HepG2 (cell line): Measurements from ENCODE around the gene ARHGEF16. TPM values are rescaled to one million over a fixed set of nuclear protein-coding genes. Genes with fewer than 3 reads are reported as not detected.

Experiments
- DR1 ChIP-seq: sonication (generic); formaldehyde crosslinking; IDR thresholded peaks from 2 replicates; pipeline ENCODE4 v1.8.0; 2021; ENCODE audit warnings: mild to moderate bottlenecking, missing genetic modification reagents, inconsistent platforms
- GTF2F1 ChIP-seq: fragments of 150-350 bp; IDR thresholded peaks from 2 replicates; pipeline ENCODE4 v1.6.1; 2014; ENCODE audit warnings: low read length
- KLF11 ChIP-seq: IDR thresholded peaks from 2 replicates; pipeline ENCODE4 v1.6.1; 2016; ENCODE audit warnings: missing compliant biosample characterization
- RELA ChIP-seq: sonication (generic); formaldehyde crosslinking; IDR thresholded peaks from 2 replicates; pipeline ENCODE4 v1.4.0; 2020; ENCODE audit warnings: missing genetic modification reagents
- SMAD3 ChIP-seq: sonication (generic); formaldehyde crosslinking; IDR thresholded peaks from 2 replicates; pipeline ENCODE4 v1.4.0; 2020; ENCODE audit warnings: missing genetic modification reagents
- U2AF1 ChIP-seq: fragments of 200-400 bp; formaldehyde crosslinking; optimal IDR thresholded peaks from 2 replicates; pipeline ENCODE3; 2017; ENCODE audit warnings: mild to moderate bottlenecking, low read depth, low read length
- ZNF10 ChIP-seq: sonication (generic); formaldehyde crosslinking; IDR thresholded peaks from 2 replicates; pipeline ENCODE4 v1.4.0; 2020; ENCODE audit warnings: mild to moderate bottlenecking, low read depth, missing genetic modification reagents, borderline replicate concordance
- ZNF234 ChIP-seq: sonication (generic); formaldehyde crosslinking; conservative IDR thresholded peaks from 2 replicates; pipeline ENCODE4 v1.5.1; 2020; ENCODE audit warnings: mild to moderate bottlenecking, missing genetic modification reagents
- ZNF761 ChIP-seq: sonication (generic); formaldehyde crosslinking; conservative IDR thresholded peaks from 2 replicates; pipeline ENCODE4 v1.4.0; 2020; ENCODE audit warnings: mild to moderate bottlenecking, missing genetic modification reagents
- polyA plus RNA-seq, 8 experiments: library from polyadenylated mRNA; depleted of rRNA in 3 of 8; stranded (reverse) in 7 of 8; unstranded in 1 of 8; fragments of >200 nt; fragmentation: Illumina TruSeq in 4 of 8; extraction: Trizol in 4 of 8; gene quantifications; 2 replicates each; pipeline versions ENCODE4 v1.2.1 to v1.2.3, GENCODE V29; 2011 to 2016; ENCODE audit warnings: low read depth in 4 of 8, missing spikeins in 1 of 8, mixed read lengths in 1 of 8; ENCODE audit not compliant: insufficient read depth in 1 of 8
- total RNA-seq, 5 experiments: library from RNA; depleted of rRNA; stranded (reverse); fragments of >200 nt; fragmentation: Illumina TruSeq; extraction: Trizol; gene quantifications; 2 replicates each; pipeline ENCODE4 v1.2.3, GENCODE V29; 2016; ENCODE audit warnings: low read depth in 1 of 5
- TF ChIP-seq, protein P1 (sequence below): sonication (generic); formaldehyde crosslinking; IDR thresholded peaks from 2 replicates; pipeline ENCODE4 v1.4.0; 2020; ENCODE audit warnings: mild to moderate bottlenecking, missing genetic modification reagents, borderline replicate concordance
- TF ChIP-seq, protein P2 (sequence below): IDR thresholded peaks from 2 replicates; pipeline ENCODE4 v1.6.1; 2016; ENCODE audit warnings: missing compliant biosample characterization, missing genetic modification reagents, borderline replicate concordance
- TF ChIP-seq, protein P3 (sequence below): sonication (generic); formaldehyde crosslinking; IDR thresholded peaks from 2 replicates; pipeline ENCODE4 v1.4.0; 2020; ENCODE audit warnings: missing genetic modification reagents
- TF ChIP-seq, protein P4 (sequence below): sonication (generic); formaldehyde crosslinking; IDR thresholded peaks from 2 replicates; pipeline ENCODE4 v1.5.0; 2020; ENCODE audit warnings: missing genetic modification reagents
- TF ChIP-seq, protein P5 (sequence below): sonication (generic); formaldehyde crosslinking; IDR thresholded peaks from 2 replicates; pipeline ENCODE4 v1.5.1; 2020; ENCODE audit warnings: missing genetic modification reagents, mild to moderate bottlenecking, borderline replicate concordance
- TF ChIP-seq, protein P6 (sequence below): sonication (generic); formaldehyde crosslinking; IDR thresholded peaks from 2 replicates; pipeline ENCODE4 v1.8.0; 2022; ENCODE audit warnings: mild to moderate bottlenecking, missing genetic modification reagents, borderline replicate concordance
- TF ChIP-seq, protein P7 (sequence below): sonication (generic); formaldehyde crosslinking; IDR thresholded peaks from 2 replicates; pipeline ENCODE4 v1.8.0; 2022; ENCODE audit warnings: missing genetic modification reagents, mild to moderate bottlenecking, inconsistent platforms, borderline replicate concordance

The ARHGEF16 gene
- total and polyA plus RNA-seq, 2 of the 13 experiments (the other 11 are each of a cell fraction or from before 2014, with no cell fraction given): 20.3 to 39.9 TPM

DNA sequence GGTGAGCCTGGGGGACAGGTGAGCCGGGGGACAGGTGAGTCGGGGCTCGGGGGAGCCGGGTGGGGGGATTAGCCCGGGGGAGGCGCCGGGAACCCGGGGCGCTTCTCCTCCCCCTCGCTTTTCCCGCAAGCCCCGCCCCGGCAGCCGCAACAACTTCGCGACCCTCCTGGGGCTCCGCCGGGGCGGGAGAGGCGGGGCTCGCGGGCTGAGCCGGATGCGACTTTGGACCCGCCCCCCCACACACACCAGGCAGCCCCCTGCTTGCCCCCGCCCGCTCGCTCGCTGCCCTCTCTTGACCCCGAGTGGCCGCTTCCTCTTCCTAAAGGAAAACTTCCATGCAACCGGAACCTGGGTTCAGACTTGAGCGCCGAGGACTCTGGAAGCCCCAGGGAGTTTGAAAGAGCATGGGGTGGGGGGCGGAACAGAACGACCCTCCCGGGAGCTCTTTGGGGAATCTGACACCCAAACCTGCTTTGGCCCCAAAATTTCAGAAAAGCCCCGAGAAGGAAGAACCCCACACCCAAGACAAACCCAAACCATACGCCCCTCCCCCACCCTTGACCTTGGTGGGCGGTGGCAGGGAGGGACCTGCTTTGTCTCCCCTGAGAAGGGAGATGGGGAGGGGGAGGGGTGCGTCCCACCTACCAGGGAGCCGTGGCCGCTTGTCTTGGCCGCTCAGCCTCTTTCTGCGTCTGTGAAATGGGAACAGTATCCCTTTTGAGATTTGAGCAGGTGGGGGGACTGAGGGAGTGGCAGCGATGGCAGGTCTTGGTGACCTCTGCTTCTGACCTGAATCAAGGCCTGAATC is 550 bp downstream of the ARHGEF16 start (continued):
- TF ChIP-seq, protein P1, sequence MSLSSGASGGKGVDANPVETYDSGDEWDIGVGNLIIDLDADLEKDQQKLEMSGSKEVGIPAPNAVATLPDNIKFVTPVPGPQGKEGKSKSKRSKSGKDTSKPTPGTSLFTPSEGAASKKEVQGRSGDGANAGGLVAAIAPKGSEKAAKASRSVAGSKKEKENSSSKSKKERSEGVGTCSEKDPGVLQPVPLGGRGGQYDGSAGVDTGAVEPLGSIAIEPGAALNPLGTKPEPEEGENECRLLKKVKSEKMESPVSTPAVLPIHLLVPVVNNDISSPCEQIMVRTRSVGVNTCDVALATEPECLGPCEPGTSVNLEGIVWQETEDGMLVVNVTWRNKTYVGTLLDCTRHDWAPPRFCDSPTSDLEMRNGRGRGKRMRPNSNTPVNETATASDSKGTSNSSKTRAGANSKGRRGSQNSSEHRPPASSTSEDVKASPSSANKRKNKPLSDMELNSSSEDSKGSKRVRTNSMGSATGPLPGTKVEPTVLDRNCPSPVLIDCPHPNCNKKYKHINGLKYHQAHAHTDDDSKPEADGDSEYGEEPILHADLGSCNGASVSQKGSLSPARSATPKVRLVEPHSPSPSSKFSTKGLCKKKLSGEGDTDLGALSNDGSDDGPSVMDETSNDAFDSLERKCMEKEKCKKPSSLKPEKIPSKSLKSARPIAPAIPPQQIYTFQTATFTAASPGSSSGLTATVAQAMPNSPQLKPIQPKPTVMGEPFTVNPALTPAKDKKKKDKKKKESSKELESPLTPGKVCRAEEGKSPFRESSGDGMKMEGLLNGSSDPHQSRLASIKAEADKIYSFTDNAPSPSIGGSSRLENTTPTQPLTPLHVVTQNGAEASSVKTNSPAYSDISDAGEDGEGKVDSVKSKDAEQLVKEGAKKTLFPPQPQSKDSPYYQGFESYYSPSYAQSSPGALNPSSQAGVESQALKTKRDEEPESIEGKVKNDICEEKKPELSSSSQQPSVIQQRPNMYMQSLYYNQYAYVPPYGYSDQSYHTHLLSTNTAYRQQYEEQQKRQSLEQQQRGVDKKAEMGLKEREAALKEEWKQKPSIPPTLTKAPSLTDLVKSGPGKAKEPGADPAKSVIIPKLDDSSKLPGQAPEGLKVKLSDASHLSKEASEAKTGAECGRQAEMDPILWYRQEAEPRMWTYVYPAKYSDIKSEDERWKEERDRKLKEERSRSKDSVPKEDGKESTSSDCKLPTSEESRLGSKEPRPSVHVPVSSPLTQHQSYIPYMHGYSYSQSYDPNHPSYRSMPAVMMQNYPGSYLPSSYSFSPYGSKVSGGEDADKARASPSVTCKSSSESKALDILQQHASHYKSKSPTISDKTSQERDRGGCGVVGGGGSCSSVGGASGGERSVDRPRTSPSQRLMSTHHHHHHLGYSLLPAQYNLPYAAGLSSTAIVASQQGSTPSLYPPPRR (CRISPR knock-in tag): peak; percentile 74
- TF ChIP-seq, protein P2, sequence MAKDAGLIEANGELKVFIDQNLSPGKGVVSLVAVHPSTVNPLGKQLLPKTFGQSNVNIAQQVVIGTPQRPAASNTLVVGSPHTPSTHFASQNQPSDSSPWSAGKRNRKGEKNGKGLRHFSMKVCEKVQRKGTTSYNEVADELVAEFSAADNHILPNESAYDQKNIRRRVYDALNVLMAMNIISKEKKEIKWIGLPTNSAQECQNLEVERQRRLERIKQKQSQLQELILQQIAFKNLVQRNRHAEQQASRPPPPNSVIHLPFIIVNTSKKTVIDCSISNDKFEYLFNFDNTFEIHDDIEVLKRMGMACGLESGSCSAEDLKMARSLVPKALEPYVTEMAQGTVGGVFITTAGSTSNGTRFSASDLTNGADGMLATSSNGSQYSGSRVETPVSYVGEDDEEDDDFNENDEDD (CRISPR knock-in tag): peak; percentile 44; the same call in 1 of the 2 replicates
- TF ChIP-seq, protein P3, sequence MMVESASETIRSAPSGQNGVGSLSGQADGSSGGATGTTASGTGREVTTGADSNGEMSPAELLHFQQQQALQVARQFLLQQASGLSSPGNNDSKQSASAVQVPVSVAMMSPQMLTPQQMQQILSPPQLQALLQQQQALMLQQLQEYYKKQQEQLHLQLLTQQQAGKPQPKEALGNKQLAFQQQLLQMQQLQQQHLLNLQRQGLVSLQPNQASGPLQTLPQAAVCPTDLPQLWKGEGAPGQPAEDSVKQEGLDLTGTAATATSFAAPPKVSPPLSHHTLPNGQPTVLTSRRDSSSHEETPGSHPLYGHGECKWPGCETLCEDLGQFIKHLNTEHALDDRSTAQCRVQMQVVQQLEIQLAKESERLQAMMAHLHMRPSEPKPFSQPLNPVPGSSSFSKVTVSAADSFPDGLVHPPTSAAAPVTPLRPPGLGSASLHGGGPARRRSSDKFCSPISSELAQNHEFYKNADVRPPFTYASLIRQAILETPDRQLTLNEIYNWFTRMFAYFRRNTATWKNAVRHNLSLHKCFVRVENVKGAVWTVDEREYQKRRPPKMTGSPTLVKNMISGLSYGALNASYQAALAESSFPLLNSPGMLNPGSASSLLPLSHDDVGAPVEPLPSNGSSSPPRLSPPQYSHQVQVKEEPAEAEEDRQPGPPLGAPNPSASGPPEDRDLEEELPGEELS (CRISPR knock-in tag): peak; percentile 29; the same call in 1 of the 2 replicates
- TF ChIP-seq GTF2F1 (no peak), ZNF761 (CRISPR knock-in tag) (no peak), SMAD3 (no peak), KLF11 (CRISPR knock-in tag) (no peak), U2AF1 (no peak), DR1 (CRISPR knock-in tag) (no peak), RELA (CRISPR knock-in tag) (no peak), ZNF234 (CRISPR knock-in tag) (no peak), ZNF10 (CRISPR knock-in tag) (no peak)
- TF ChIP-seq, protein P4, sequence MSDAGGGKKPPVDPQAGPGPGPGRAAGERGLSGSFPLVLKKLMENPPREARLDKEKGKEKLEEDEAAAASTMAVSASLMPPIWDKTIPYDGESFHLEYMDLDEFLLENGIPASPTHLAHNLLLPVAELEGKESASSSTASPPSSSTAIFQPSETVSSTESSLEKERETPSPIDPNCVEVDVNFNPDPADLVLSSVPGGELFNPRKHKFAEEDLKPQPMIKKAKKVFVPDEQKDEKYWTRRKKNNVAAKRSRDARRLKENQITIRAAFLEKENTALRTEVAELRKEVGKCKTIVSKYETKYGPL: no peak
- TF ChIP-seq, protein P5, sequence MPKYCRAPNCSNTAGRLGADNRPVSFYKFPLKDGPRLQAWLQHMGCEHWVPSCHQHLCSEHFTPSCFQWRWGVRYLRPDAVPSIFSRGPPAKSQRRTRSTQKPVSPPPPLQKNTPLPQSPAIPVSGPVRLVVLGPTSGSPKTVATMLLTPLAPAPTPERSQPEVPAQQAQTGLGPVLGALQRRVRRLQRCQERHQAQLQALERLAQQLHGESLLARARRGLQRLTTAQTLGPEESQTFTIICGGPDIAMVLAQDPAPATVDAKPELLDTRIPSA: no peak
- TF ChIP-seq, protein P6, sequence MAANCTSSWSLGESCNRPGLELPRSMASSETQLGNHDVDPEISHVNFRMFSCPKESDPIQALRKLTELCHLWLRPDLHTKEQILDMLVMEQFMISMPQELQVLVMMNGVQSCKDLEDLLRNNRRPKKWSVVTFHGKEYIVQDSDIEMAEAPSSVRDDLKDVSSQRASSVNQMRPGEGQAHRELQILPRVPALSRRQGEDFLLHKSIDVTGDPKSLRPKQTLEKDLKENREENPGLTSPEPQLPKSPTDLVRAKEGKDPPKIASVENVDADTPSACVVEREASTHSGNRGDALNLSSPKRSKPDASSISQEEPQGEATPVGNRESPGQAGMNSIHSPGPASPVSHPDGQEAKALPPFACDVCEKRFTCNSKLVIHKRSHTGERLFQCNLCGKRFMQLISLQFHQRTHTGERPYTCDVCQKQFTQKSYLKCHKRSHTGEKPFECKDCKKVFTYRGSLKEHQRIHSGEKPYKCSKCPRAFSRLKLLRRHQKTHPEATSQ (CRISPR knock-in tag): no peak
- TF ChIP-seq, protein P7, sequence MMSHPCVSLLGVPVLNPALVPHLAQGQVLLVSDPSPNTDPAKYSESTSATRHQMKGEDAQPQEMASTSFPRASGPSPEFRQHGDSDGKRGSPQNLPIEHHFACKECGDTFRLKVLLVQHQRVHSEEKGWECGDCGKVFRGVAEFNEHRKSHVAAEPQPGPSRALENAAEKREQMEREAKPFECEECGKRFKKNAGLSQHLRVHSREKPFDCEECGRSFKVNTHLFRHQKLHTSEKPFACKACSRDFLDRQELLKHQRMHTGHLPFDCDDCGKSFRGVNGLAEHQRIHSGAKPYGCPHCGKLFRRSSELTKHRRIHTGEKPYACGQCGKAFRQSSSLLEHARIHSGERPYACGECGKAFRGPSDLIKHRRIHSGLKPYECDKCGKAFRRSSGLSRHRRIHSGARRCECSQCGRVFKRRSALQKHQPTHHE (CRISPR knock-in tag): 0 out of 2 replicates have a peak, but pooled peaks have one; percentile 12
